ENCODE data around the gene TRERF1.

The TRERF1 gene

GRCh38 chr6:42424906-42425474 lies 26.7 kb downstream of the TRERF1 start:
- no peak for DNase-seq

- DNase-seq, result no peak
Measured at GRCh38 chr6:42423244-42423643, 28.5 kb downstream of the TRERF1 start.

- DNase-seq, result no peak
Measured at GRCh38 chr6:42420741-42421140, 31.0 kb downstream of the TRERF1 start.

- DNase-seq, result no peak
Measured at GRCh38 chr6:42419490-42420280, 32.0 kb downstream of the TRERF1 start.

GRCh38 chr6:42418724-42419123 lies 33.0 kb downstream of the TRERF1 start:
- DNase-seq, result no peak

- DNase-seq, result no peak
Measured at GRCh38 chr6:42417641-42418112, 34.0 kb downstream of the TRERF1 start.

GRCh38 chr6:42411406-42411805 lies 40.3 kb downstream of the TRERF1 start:
- peak; percentile 23 to 45 (median 34) for DNase-seq

GRCh38 chr6:42410861-42411260 lies 40.9 kb downstream of the TRERF1 start:
- no peak for DNase-seq

- peak; percentile 24 to 59 (median 42) for DNase-seq
Measured at GRCh38 chr6:42409581-42409980, 42.1 kb downstream of the TRERF1 start.

GRCh38 chr6:42407379-42407778 lies 44.3 kb downstream of the TRERF1 start:
- peak; percentile 86 to 92 (median 90) for DNase-seq

GRCh38 chr6:42406306-42407280 lies 45.1 kb downstream of the TRERF1 start:
- DNase-seq, result peak in 1 of 3 donors; percentile 20

GRCh38 chr6:42405021-42405420 lies 46.7 kb downstream of the TRERF1 start:
- no peak for DNase-seq

GRCh38 chr6:42404484-42404883 lies 47.2 kb downstream of the TRERF1 start:
- DNase-seq, result peak; percentile 52 to 59 (median 55)

- no peak for DNase-seq
Measured at GRCh38 chr6:42403831-42404230, 47.9 kb downstream of the TRERF1 start.

GRCh38 chr6:42403421-42403820 lies 48.3 kb downstream of the TRERF1 start:
- no peak for DNase-seq

GRCh38 chr6:42402184-42402583 lies 49.5 kb downstream of the TRERF1 start:
- DNase-seq, result peak in 1 of 3 donors; percentile 31

- DNase-seq, result no peak
Measured at GRCh38 chr6:42401613-42401951, 50.1 kb downstream of the TRERF1 start.

GRCh38 chr6:42400886-42401612 lies 50.7 kb downstream of the TRERF1 start:
- DNase-seq, result no peak

- no peak for DNase-seq
Measured at GRCh38 chr6:42400061-42400760, 51.5 kb downstream of the TRERF1 start.

GRCh38 chr6:42396720-42397119 lies 55.0 kb downstream of the TRERF1 start:
- DNase-seq, result no peak

GRCh38 chr6:42394881-42395620 lies 56.7 kb downstream of the TRERF1 start:
- DNase-seq, result peak; percentile 73 to 77 (median 73)
